HepG2 (cell line): ENCODE data around the gene MAFF. TPM values are rescaled to one million over a fixed set of nuclear protein-coding genes. Genes with fewer than 3 reads are reported as not detected.

Experiments
- AKNA ChIP-seq: sonication (generic); formaldehyde crosslinking; IDR thresholded peaks from 2 replicates; pipeline ENCODE4 v1.4.0; 2020; ENCODE audit warnings: missing genetic modification reagents, borderline replicate concordance
- ATAD3A ChIP-seq: sonication (generic); formaldehyde crosslinking; IDR thresholded peaks from 2 replicates; pipeline ENCODE4 v1.4.0; 2020; ENCODE audit warnings: missing genetic modification reagents
- GMEB2 ChIP-seq: IDR thresholded peaks from 2 replicates; pipeline ENCODE4 v1.6.1; 2016; ENCODE audit warnings: missing biosample characterization, missing genetic modification reagents, low read depth
- HNRNPUL1 ChIP-seq: fragments of 200-400 bp; formaldehyde crosslinking; IDR thresholded peaks from 2 replicates; pipeline ENCODE4 v1.6.1; 2017; ENCODE audit warnings: low read depth, mild to moderate bottlenecking, low read length, moderate library complexity
- JUN ChIP-seq: sonication (generic); formaldehyde crosslinking; IDR thresholded peaks from 2 replicates; pipeline ENCODE4 v1.4.0; 2020; ENCODE audit warnings: mild to moderate bottlenecking, missing genetic modification reagents
- MED8 ChIP-seq: sonication (generic); formaldehyde crosslinking; IDR thresholded peaks from 2 replicates; pipeline ENCODE4 v1.8.1; 2023; ENCODE audit warnings: mild to moderate bottlenecking, missing genetic modification reagents; ENCODE audit not compliant: insufficient replicate concordance
- SRSF4 ChIP-seq: fragments of 200-400 bp; formaldehyde crosslinking; IDR thresholded peaks from one replicate; pipeline ENCODE4 v1.6.1; 2018; ENCODE audit warnings: mild to moderate bottlenecking, low read depth, low read length, moderate library complexity; ENCODE audit not compliant: poor library complexity, severe bottlenecking
- TEF ChIP-seq: sonication (generic); formaldehyde crosslinking; IDR thresholded peaks from 2 replicates; pipeline ENCODE4 v1.5.0; 2020; ENCODE audit warnings: missing genetic modification reagents
- ZC3H13 ChIP-seq: sonication (generic); formaldehyde crosslinking; IDR thresholded peaks from 2 replicates; pipeline ENCODE4 v1.8.1; 2023; ENCODE audit warnings: mild to moderate bottlenecking, missing genetic modification reagents, moderate library complexity
- ZNF101 ChIP-seq: sonication (generic); formaldehyde crosslinking; IDR thresholded peaks from 2 replicates; pipeline ENCODE4 v1.4.0; 2020; ENCODE audit warnings: mild to moderate bottlenecking, low read depth, missing genetic modification reagents, borderline replicate concordance
- ZNF318 ChIP-seq: sonication (generic); formaldehyde crosslinking; IDR thresholded peaks from 2 replicates; pipeline ENCODE4 v1.4.0; 2020; ENCODE audit warnings: mild to moderate bottlenecking, missing genetic modification reagents
- ZNF768 ChIP-seq: sonication (generic); formaldehyde crosslinking; IDR thresholded peaks from 2 replicates; pipeline ENCODE4 v1.4.0; 2020; ENCODE audit warnings: missing genetic modification reagents
- ZZZ3 ChIP-seq: sonication (generic); formaldehyde crosslinking; IDR thresholded peaks from 2 replicates; pipeline ENCODE4 v1.4.0; 2020; ENCODE audit warnings: missing genetic modification reagents, mild to moderate bottlenecking, borderline replicate concordance
- polyA plus RNA-seq, 8 experiments: library from polyadenylated mRNA; depleted of rRNA in 3 of 8; stranded (reverse) in 7 of 8; unstranded in 1 of 8; fragments of >200 nt; fragmentation: Illumina TruSeq in 4 of 8; extraction: Trizol in 4 of 8; gene quantifications; 2 replicates each; pipeline versions ENCODE4 v1.2.1 to v1.2.3, GENCODE V29; 2011 to 2016; ENCODE audit warnings: low read depth in 4 of 8, missing spikeins in 1 of 8, mixed read lengths in 1 of 8; ENCODE audit not compliant: insufficient read depth in 1 of 8
- total RNA-seq, 5 experiments: library from RNA; depleted of rRNA; stranded (reverse); fragments of >200 nt; fragmentation: Illumina TruSeq; extraction: Trizol; gene quantifications; 2 replicates each; pipeline ENCODE4 v1.2.3, GENCODE V29; 2016; ENCODE audit warnings: low read depth in 1 of 5

Gene MAFF
- total and polyA plus RNA-seq, 2 of the 13 experiments (the other 11 are each of a cell fraction or from before 2014, with no cell fraction given): 5.4 to 14.3 TPM

GRCh38 chr22:38191731-38192474 lies 9.9 kb upstream of the MAFF start (continued):
- no peak for TF ChIP-seq GMEB2 (CRISPR knock-in tag)
- TF ChIP-seq ATAD3A (CRISPR knock-in tag): no peak
- no peak for TF ChIP-seq HNRNPUL1
- no peak for TF ChIP-seq ZZZ3 (CRISPR knock-in tag)
- no peak for TF ChIP-seq AKNA (CRISPR knock-in tag)
- TF ChIP-seq SRSF4: no peak
- no peak for TF ChIP-seq MED8 (CRISPR knock-in tag)
- TF ChIP-seq ZC3H13 (CRISPR knock-in tag): no peak
- TF ChIP-seq TEF (CRISPR knock-in tag): no peak
- TF ChIP-seq ZNF101 (CRISPR knock-in tag): no peak
- TF ChIP-seq JUN (CRISPR knock-in tag): no peak
- TF ChIP-seq ZNF318 (CRISPR knock-in tag): 0 out of 2 replicates have a peak, but pooled peaks have one; percentile 46
- TF ChIP-seq ZNF768 (CRISPR knock-in tag): no peak
